Endothelial cell (in vitro differentiated cells): ENCODE data around the gene C1QA. TPM values are rescaled to one million over a fixed set of nuclear protein-coding genes. Genes with fewer than 3 reads are reported as not detected.

Experiments
- DNase-seq: peaks from one replicate; pipeline ENCODE4 v3.0.0; 2021; ENCODE audit warnings: low spot score
- H3K27ac Mint-ChIP-seq: one replicate; pipeline ENCODE4 v1.8.0; 2021; ENCODE audit warnings: mixed read lengths, inconsistent platforms; ENCODE audit not compliant: unreplicated experiment
- H3K27me3 Mint-ChIP-seq: one replicate; pipeline ENCODE4 v1.8.0; 2021; ENCODE audit warnings: mild to moderate bottlenecking, moderate library complexity, mixed read lengths, inconsistent platforms; ENCODE audit not compliant: unreplicated experiment
- H3K36me3 Mint-ChIP-seq: one replicate; pipeline ENCODE4 v1.8.0; 2021; ENCODE audit warnings: mild to moderate bottlenecking, low read depth, mixed read lengths, inconsistent platforms; ENCODE audit not compliant: unreplicated experiment
- H3K4me1 Mint-ChIP-seq: one replicate; pipeline ENCODE4 v1.8.0; 2021; ENCODE audit warnings: mild to moderate bottlenecking, mixed read lengths, inconsistent platforms; ENCODE audit not compliant: unreplicated experiment
- H3K4me3 Mint-ChIP-seq: one replicate; pipeline ENCODE4 v1.8.0; 2021; ENCODE audit warnings: mild to moderate bottlenecking, mixed read lengths, inconsistent platforms; ENCODE audit not compliant: unreplicated experiment
- H3K9me3 Mint-ChIP-seq: one replicate; pipeline ENCODE4 v1.8.0; 2021; ENCODE audit warnings: mixed read lengths, inconsistent platforms; ENCODE audit not compliant: unreplicated experiment
- CTCF ChIP-seq: fragments of 200-600 bp; sonication (generic); IDR thresholded peaks from one replicate; pipeline ENCODE4 v1.5.0; 2021; ENCODE audit warnings: antibody characterized with exemption; ENCODE audit not compliant: unreplicated experiment
- total RNA-seq: library from RNA; stranded (reverse); fragmentation: NEBNext Ultra II Directional; extraction: Animal tissue kit (Norgen Biotek cat#: 25700); gene quantifications from one replicate; pipeline ENCODE4 v1.2.1, GENCODE V29; 2021; ENCODE audit not compliant: unreplicated experiment

C1QA gene
- total RNA-seq, 1 donor from 2014 or later = not detected

DNA sequence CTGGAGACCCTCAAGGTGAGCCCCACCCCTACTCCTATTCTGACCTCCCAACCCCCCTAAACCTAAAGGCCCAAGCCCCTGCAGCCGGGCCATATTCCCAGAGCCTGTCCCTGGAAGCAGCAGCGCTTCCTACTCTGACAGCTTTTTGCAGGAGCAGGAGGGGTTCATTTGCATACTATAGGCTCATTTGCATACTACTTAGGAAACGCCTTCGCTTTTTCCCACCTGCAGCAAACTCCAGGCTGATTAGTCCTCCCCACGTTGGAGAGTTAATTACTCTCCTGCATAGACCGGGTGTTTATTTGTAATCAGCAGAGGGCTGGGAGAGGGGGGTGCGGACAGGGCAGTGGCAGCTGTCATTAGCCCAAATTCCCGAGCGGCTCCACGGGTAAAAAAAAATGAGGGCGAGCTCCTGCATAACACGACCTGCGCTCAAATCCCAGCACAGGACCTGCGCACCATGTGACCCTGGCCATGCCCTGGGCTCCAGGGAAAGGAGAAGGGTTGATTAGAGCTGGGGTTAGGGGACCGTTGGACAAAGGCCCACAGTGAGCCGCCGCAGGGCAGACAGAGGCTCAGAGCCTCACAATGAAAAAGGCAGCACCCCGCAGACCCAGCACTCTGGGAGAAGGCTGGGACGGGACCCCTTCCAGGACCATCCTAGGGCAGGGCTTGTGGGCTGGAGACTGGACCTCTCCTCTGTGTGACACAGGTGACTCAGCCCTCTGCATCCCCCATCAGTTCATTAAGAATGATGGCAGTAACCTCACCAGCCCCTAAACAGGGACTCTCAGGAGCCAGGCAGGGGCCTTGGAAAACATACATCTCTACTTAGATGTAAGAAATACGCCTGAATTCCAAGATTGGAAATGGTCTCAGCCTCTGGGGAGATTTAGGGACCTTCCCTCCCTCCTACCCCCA, 9.9 kb upstream of the C1QA start:
- no peak overlapping the region for H3K4me3 Mint-ChIP-seq
- no peak overlapping the region for H3K27ac Mint-ChIP-seq
- H3K9me3 Mint-ChIP-seq = no peaks in the 10 kb centered on the region
- no peak for DNase-seq
- TF ChIP-seq CTCF = no peak
- no peaks in the 10 kb centered on the region for H3K36me3 Mint-ChIP-seq
- no peaks in the 10 kb centered on the region for H3K4me1 Mint-ChIP-seq
- H3K27me3 Mint-ChIP-seq = no peaks in the 10 kb centered on the region

GRCh38 chr1:22627331-22627730, 9.1 kb upstream of the C1QA start:
- Mint-ChIP-seq H3K4me1 (no peaks in the 10 kb centered on the region), H3K4me3 (no peak overlapping the region), H3K36me3 (no peaks in the 10 kb centered on the region), H3K9me3 (no peaks in the 10 kb centered on the region), H3K27ac (no peak overlapping the region), H3K27me3 (no peaks in the 10 kb centered on the region)
- TF ChIP-seq CTCF = no peak
- no peak for DNase-seq

DNA sequence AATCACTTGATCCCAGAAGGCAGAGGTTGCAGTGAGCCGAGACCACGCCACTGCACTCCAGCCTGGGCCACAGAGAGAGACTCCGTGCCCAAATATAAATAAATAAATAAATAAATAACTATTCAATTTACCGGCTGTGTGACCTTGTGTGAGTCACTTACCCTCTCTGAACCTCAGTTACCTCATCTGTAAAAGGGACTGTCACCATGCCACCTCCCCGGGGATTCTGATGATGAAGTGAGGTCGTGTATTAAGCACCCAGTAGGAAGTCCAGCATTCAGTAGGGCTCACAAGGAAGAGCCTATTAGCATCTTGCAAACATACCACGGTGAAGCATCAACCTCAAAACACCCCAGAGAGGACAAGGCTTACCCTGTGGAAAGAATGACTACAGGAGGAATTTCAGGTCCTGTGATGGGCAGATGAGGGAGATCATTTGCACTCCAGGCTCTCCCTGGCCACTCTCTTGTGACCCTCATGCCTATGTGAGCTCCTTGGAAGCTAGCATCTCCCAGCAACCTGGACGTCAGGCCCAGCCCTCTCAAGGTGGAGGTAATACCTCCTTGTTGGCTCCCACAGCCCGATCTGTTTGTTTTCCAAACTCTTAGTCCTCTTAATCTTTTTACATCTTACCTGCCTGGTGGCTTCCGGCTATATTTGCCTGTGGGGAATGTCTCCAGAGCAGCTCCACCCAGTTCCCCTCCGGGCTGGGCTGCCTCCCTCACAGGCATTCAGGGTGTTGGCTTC, 7.6 kb upstream of the C1QA start:
- H3K36me3 Mint-ChIP-seq = no peaks in the 10 kb centered on the region
- no peak overlapping the region for H3K4me3 Mint-ChIP-seq
- no peaks in the 10 kb centered on the region for H3K27me3 Mint-ChIP-seq
- TF ChIP-seq CTCF = no peak
- DNase-seq = no peak
- H3K9me3 Mint-ChIP-seq = no peaks in the 10 kb centered on the region
- no peaks in the 10 kb centered on the region for H3K4me1 Mint-ChIP-seq
- H3K27ac Mint-ChIP-seq = no peak overlapping the region

DNA sequence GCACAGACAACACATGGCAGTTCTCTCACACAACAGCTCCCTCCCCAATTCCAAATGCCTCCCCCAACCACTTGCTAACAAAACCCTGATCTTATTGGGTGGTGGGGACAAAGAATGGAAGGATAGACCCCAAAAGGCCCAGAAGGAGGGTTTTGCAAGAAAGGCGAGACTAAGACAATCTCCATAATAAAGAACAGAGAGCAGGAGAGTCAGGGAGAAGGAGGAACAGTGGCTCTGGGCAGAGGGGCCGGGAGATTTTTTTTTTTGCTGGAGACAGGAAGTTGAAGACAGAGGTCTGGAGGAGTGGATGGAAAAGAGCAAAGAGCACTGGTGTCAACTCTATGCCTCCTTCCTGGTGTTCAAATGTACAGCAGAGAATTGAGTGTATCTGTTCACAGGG, 6.5 kb upstream of the C1QA start:
- no peak for TF ChIP-seq CTCF
- H3K27me3 Mint-ChIP-seq = no peaks in the 10 kb centered on the region
- no peaks in the 10 kb centered on the region for H3K36me3 Mint-ChIP-seq
- H3K4me1 Mint-ChIP-seq = no peaks in the 10 kb centered on the region
- no peaks in the 10 kb centered on the region for H3K9me3 Mint-ChIP-seq
- no peak for DNase-seq
- no peak overlapping the region for H3K4me3 Mint-ChIP-seq
- no peak overlapping the region for H3K27ac Mint-ChIP-seq
